CMK (cell line): ENCODE results near the gene DDX52.

ENCODE experiments used
- DNase-seq: peaks from one replicate; pipeline ENCODE4 v3.0.0-alpha.2; 2010; ENCODE audit warnings: low read depth

Gene DDX52

DNA sequence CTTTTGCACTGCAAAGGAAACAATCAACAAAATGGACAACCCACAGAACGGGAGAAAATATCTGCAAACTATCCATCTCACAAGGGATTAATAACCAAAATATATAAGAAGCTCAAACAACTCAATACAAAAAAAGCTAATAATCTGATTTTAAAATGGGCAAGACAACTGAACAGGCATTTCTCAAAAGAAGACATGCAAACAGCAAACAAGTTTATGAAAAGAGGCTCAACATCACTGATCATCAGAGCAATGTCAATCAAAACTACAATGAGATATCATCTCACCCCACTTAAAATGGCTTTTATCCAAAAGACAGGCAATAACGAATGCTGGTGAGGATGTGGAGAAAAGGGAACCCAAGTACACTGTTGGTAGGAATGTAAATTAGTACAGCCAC lies 68.8 kb downstream of the DDX52 start:
- no peak for DNase-seq

DNA sequence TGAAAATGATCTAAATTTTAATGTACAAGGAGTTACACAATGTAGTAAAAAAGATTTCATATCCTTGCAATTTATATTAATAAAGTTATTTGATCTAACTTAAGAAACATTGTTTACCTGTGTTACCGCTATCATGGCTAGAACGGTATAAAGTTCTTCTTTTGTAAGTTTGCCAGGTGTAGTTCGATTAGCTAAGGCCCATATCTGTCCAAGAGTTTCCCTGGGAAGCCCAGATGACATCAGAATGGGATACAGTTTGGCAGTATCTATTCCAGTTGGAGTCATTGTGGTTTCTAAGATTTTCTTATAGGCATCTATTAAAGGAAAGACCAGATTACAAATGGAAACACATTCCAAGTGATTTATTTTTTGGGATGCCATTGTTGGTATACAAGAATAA lies 71.6 kb downstream of the DDX52 start:
- DNase-seq: no peak

DNA sequence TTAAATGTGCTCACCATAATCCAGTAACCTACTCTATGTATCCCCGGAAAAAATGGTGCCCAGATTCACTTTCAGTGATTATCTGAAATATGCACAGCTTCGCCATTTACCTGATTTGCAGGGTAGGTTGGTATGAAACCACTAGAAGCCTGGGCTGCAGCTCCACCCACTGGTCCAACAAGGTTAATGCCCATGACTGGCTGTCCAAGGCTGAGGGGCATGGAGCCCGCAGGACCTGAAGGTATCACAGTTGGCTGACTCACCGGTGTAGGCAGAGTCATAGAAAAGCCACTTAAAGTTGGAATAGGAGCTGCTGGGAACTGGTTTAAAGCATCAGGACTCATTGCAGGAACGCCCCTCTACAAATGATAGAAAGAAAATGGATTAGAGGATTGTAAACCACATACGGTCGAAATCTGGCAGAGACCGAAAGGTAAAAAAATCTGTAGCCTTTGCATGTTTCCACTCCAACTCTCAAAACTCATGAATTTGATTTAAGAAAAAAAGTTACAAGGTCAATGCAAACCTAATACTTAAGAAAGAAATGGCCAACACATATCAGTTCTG lies 72.6 kb downstream of the DDX52 start:
- DNase-seq: no peak

DNA sequence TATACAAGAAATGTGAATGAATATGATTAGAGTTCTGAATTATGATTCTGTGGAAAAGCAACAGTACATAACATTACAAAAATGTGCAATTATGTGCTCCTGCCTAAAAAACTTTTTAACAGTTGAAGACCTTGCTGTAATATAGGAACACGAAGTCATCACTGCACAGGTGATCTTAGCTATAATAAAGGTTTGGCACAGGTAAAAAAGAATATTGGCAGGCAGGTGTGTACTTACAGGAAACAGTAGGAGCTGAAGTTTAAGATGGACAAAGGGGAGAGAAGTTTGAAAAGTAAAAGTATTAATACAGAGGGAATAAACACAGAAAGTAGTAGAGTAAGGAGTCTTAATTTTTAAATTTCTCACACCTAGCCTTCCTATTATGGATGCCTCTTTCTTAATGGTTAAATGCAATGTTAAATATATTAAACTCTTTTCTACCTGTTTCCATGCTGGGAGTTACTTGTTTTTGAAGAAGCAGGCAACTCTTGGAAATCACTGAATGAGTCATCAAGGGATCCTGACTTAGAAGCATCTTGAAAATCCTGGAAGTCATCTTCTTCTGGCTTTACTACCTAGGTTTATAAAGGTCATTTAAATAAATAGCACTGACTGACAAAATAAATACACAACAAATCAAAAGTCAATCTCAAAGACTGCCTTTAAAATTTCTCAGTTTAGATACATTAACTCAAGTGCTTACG lies 74.7 kb downstream of the DDX52 start:
- DNase-seq: no peak

DNA sequence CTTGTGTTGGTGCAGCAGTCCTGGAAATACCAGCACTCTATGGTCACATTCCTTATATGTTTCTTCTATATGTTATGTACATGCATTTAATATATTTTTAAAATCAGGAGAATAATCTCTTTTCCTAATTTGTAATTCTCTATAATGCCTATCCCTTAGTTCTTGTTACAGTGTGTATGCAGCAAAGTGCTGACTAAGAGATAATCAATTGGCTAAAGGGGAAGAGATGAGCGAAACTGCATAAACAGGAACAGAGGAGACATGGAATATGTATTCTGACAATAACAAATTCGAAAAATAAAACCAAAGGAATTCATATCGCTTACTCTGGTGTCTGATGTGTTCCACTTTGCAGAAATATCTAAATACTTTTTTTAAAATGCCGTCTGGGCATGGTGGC lies 75.7 kb downstream of the DDX52 start:
- DNase-seq: no peak

DNA sequence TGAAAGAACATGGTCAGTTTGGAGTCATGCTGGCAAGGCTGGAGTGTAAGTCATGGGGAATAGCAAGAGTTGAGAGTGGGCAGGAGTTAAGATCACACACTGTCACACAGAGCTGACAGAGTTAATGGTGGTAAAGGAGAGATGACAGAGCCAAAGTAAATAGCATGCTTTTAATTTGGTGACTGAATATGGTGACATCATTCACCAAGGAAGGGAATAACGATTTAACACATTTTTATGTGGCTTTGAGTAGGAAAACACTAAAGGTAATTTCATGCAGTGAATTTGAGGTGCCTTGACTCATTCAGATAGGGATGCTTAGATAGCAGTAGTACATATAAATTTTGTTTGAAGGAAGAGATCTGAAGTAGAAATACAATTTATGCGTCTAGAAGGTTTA lies 76.1 kb downstream of the DDX52 start:
- DNase-seq: no peak

DNA sequence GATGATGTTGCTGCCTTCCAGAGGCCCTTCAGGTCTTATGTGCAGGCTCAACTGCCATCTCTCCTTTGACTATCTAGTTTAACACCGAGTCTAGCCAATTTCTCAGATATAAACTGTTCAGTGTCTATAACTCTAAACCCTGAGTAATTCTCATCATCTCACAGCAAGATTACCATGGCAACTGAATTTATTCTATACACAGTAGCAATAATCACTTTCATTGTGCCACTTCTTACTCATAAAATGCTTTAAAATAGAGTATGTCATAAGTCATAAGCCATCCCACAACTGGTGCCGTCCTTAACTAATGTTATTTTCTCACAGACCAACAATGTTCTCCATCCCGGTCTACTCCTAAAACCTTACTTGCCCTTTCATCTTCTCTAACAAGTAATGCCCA lies 79.0 kb downstream of the DDX52 start:
- no peak for DNase-seq

DNA sequence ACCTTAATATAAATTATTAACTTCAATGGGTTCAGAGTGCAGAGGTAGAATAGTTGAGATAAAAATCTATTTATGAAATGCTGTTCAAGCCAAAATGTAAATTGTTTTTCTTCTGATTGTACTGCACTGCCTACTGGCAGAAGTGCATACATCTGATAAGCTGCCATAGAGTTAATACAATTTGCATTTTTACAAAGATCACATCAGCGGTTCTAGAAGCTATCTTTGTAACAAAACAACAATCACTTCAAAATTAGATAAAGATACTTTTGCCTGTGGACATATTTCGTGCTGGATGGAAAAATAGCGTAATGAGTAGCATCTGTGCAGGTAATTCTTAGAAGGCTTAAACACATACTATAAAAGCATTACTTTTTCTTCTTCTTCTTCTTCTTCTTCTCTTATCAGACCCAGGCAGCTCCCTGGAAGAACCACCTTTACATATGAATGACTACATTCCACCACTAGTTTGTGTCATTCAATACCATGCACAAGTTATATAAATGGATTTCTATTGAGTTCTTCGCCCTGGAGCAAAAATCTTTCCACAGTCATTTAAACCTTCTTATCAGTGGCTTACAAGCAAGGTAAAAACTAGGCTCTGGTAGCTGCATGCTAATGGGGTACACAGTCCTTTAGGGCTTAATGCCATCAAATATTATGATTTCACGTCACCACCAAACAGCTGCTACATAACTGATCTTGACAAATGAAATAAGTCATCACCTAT lies 81.1 kb downstream of the DDX52 start:
- DNase-seq: no peak
